ENCODE measurements around the gene SAMD8.
"Not testable (repeated sequence)": the region's sequence is repeated elsewhere in the genome, so short reads cannot be mapped to it uniquely, and the experiment has no call there.

Gene SAMD8

DNA sequence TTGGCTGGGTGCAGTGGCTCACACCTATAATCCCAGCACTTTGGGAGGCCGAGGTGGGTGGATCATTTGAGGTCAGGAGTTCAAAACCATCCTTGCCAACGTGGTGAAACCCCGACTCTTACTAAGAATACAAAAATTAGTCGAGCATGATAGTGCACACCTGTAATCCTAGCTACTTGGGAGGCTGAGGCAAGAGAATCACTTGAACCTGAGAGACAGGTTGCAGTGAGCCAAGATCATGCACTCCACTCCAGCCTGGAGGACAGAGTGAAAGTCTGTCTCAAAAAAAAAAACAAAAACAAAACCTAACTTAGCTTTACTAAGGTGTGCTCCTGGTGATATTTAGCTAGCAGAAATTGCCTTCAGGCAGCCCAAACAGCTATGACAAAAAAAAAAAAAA is 74.9 kb downstream of the SAMD8 start:
- Histone ChIP-seq H3K4me1 (ENCODE audit: control insufficient read depth, insufficient read depth, low read length) (peaks cover 23% of the 10 kb centered on the region), H3K9me3 (ENCODE audit: control insufficient read depth, low read length) (no peaks in the 10 kb centered on the region), H3K36me3 (ENCODE audit: control insufficient read depth, insufficient read depth, low read length, severe bottlenecking) (peaks cover 12% of the 10 kb centered on the region)

DNA sequence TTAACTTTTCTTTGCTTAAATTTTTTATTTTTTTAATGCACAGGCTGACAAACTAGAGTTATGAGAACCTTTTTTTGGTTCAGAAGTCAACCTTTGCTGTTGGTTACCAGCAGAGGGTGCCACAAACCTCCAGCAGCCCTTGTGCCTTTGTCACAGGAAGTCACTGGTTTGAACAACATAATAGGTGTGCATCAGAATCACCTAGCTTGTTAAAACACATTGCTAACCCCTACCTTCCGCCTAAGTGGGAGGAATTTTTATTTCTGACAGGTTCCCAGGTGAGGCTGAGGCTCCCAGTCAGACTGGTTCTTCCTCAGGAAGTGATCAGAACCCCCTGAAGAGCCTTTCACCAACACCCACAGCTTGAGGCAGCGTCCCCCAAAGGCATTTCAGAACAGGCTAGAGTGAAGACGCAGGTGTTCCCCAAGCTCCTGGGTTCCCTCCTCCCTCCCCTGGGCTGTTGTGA is 76.5 kb downstream of the SAMD8 start:
- peak; percentile 74 for DNase-seq (ENCODE audit: low read depth)
- H3K9ac ChIP-seq (ENCODE audit: low read length), result no peak overlapping the region
- H3K4me1 ChIP-seq (ENCODE audit: control insufficient read depth, insufficient read depth, low read length), result peaks cover 31% of the 10 kb centered on the region
- no peaks in the 10 kb centered on the region for H3K27me3 ChIP-seq (replicated peaks; ENCODE audit: control insufficient read depth, insufficient read depth, low read length)
- no peaks in the 10 kb centered on the region for H3K36me3 ChIP-seq (ENCODE audit: control insufficient read depth, insufficient read depth, low read length, severe bottlenecking)
- no peak overlapping the region for H3K4me3 ChIP-seq (ENCODE audit: low read length)
- no peaks in the 10 kb centered on the region for H3K9me3 ChIP-seq (ENCODE audit: control insufficient read depth, low read length)

More for the DNA sequence above, 74.9 kb downstream of the SAMD8 start:
- Histone ChIP-seq H3K4me3 (ENCODE audit: low read length) (peak overlapping the region; percentile 62), H3K9ac (ENCODE audit: low read length) (peak overlapping the region; percentile 18), H3K27me3 (replicated peaks; ENCODE audit: control insufficient read depth, insufficient read depth, low read length) (no peaks in the 10 kb centered on the region)
- no peak for DNase-seq (ENCODE audit: low read depth)

GRCh38 chr10:75188522-75188921 is 77.1 kb downstream of the SAMD8 start:
- not testable (repeated sequence) for H3K4me3 ChIP-seq (ENCODE audit: low read length); DNase-seq (ENCODE audit: low read depth); H3K9ac ChIP-seq (ENCODE audit: low read length); H3K27me3 ChIP-seq (replicated peaks; ENCODE audit: control insufficient read depth, insufficient read depth, low read length); H3K36me3 ChIP-seq (ENCODE audit: control insufficient read depth, insufficient read depth, low read length, severe bottlenecking); H3K9me3 ChIP-seq (ENCODE audit: control insufficient read depth, low read length)
- peaks cover 32% of the 10 kb centered on the region for H3K4me1 ChIP-seq (ENCODE audit: control insufficient read depth, insufficient read depth, low read length)

- Histone ChIP-seq H3K36me3 (ENCODE audit: control insufficient read depth, insufficient read depth, low read length, severe bottlenecking) (no peaks in the 10 kb centered on the region), H3K9me3 (ENCODE audit: control insufficient read depth, low read length) (no peaks in the 10 kb centered on the region), H3K27me3 (replicated peaks; ENCODE audit: control insufficient read depth, insufficient read depth, low read length) (no peaks in the 10 kb centered on the region), H3K9ac (ENCODE audit: low read length) (no peak overlapping the region), H3K4me1 (ENCODE audit: control insufficient read depth, insufficient read depth, low read length) (peaks cover 32% of the 10 kb centered on the region), H3K4me3 (ENCODE audit: low read length) (no peak overlapping the region)
- no peak for DNase-seq (ENCODE audit: low read depth)
Observed at GRCh38 chr10:75189266-75190096, 78.0 kb downstream of the SAMD8 start.

DNA sequence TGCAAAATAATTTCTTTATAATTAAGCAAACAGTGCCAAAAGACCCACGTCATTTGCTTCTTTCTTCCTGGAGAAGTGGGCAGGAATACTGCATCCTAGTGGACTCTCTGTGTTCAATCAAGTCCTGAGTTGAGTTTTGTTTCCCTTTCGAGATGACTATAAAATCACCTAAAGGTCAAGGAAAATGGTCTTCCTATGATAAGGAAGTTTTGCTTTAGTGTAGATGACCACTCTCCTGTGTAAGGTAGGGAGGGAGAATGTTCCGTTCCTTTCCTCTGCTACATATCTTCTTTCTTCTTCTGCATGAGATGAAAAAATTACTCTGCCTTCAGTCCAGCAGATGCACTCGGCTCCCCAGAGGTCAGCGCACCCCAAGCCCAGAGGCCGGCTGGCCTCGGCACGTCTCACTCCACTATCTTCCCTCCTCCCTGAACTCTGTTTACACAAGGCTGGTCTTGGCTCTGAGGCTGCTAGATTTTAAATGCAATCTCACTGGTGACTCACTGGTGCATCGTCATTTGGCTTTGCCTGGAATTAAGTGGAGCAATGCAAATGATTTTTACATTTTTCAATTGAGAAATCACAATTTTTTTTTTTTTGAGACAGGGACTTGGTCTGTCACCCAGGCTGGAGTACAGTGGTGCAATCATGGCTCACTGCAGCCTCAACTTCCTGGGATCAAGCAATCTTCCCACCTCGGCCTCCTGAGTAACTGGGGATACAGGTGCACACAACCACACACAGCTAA is 80.5 kb downstream of the SAMD8 start:
- Histone ChIP-seq H3K36me3 (ENCODE audit: control insufficient read depth, insufficient read depth, low read length, severe bottlenecking) (no peaks in the 10 kb centered on the region), H3K4me1 (ENCODE audit: control insufficient read depth, insufficient read depth, low read length) (peaks cover 34% of the 10 kb centered on the region), H3K4me3 (ENCODE audit: low read length) (peak overlapping the region; percentile 61), H3K9ac (ENCODE audit: low read length) (peak overlapping the region; percentile 76), H3K27me3 (replicated peaks; ENCODE audit: control insufficient read depth, insufficient read depth, low read length) (no peaks in the 10 kb centered on the region), H3K9me3 (ENCODE audit: control insufficient read depth, low read length) (no peaks in the 10 kb centered on the region)
- DNase-seq (ENCODE audit: low read depth), result peak; percentile 96

GRCh38 chr10:75194625-75195024 is 83.2 kb downstream of the SAMD8 start:
- H3K9me3 ChIP-seq (ENCODE audit: control insufficient read depth, low read length); H3K9ac ChIP-seq (ENCODE audit: low read length); H3K4me3 ChIP-seq (ENCODE audit: low read length); H3K27me3 ChIP-seq (replicated peaks; ENCODE audit: control insufficient read depth, insufficient read depth, low read length); DNase-seq (ENCODE audit: low read depth); H3K36me3 ChIP-seq (ENCODE audit: control insufficient read depth, insufficient read depth, low read length, severe bottlenecking): not testable (repeated sequence)
- peaks cover 44% of the 10 kb centered on the region for H3K4me1 ChIP-seq (ENCODE audit: control insufficient read depth, insufficient read depth, low read length)

DNA sequence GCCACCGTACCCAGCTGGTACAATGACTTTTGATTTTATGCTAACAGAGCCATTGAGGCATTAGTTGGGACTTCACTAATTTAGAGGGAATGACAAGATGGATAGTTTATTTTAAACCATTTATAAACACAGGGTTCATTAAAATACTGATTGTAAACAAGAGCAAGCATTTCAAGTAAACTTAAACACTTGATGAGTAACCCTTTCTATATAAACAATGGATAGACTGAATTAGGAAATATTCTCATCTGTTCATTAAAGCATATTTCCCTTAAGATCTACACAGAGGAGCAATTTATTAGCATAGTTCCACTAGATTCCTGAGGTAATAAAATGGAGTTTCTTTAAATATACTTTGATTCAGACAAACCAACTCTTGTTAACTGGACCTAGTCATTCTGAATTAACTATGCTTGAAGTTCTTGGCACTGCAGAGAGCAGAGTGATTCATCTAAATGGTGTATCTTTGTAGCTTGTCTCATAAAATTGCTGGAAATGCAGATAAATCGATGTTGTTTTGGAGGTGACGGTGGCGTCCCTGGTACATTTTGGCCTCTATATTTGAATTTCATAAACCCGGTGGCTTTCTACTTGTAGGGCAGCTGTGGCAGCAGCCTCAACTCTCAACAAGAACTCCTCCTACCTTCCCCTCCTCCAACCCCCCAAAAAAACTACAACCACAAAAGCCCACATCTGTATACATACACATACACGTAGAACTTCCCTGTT is 83.7 kb downstream of the SAMD8 start:
- no peaks in the 10 kb centered on the region for H3K27me3 ChIP-seq (replicated peaks; ENCODE audit: control insufficient read depth, insufficient read depth, low read length)
- no peaks in the 10 kb centered on the region for H3K36me3 ChIP-seq (ENCODE audit: control insufficient read depth, insufficient read depth, low read length, severe bottlenecking)
- peaks cover 44% of the 10 kb centered on the region for H3K4me1 ChIP-seq (ENCODE audit: control insufficient read depth, insufficient read depth, low read length)
- H3K9ac ChIP-seq (ENCODE audit: low read length), result no peak overlapping the region
- H3K4me3 ChIP-seq (ENCODE audit: low read length), result no peak overlapping the region
- peak; percentile 53 for DNase-seq (ENCODE audit: low read depth)
- no peaks in the 10 kb centered on the region for H3K9me3 ChIP-seq (ENCODE audit: control insufficient read depth, low read length)

- H3K4me3 ChIP-seq (ENCODE audit: low read length), result no peak overlapping the region
- H3K27me3 ChIP-seq (replicated peaks; ENCODE audit: control insufficient read depth, insufficient read depth, low read length), result no peaks in the 10 kb centered on the region
- H3K9me3 ChIP-seq (ENCODE audit: control insufficient read depth, low read length), result no peaks in the 10 kb centered on the region
- H3K4me1 ChIP-seq (ENCODE audit: control insufficient read depth, insufficient read depth, low read length), result peaks cover 37% of the 10 kb centered on the region
- H3K36me3 ChIP-seq (ENCODE audit: control insufficient read depth, insufficient read depth, low read length, severe bottlenecking), result no peaks in the 10 kb centered on the region
- DNase-seq (ENCODE audit: low read depth), result no peak
- H3K9ac ChIP-seq (ENCODE audit: low read length), result no peak overlapping the region
Observed at GRCh38 chr10:75197066-75197465, 85.6 kb downstream of the SAMD8 start.

DNA sequence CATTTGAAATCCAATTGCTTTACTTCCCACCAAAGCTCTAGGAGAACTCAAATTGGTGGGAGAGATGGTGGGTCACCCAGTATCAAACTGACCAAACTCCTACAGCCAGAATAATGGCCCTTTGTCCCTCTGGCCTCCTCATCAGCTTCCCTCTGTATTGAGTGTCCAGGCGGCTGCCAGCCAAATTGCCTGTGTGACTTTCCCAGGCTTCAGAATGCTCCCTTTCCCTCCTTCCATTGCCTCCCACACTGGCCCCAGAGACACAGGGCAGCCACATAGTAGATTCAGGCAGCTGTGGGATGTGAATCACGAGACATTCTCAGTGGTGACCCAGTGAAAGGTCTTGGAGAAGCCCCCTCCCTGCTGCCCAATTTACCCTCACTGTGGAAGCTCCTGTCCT is 86.5 kb downstream of the SAMD8 start:
- no peaks in the 10 kb centered on the region for H3K9me3 ChIP-seq (ENCODE audit: control insufficient read depth, low read length)
- peaks cover 38% of the 10 kb centered on the region for H3K4me1 ChIP-seq (ENCODE audit: control insufficient read depth, insufficient read depth, low read length)
- DNase-seq (ENCODE audit: low read depth), result no peak
- no peak overlapping the region for H3K9ac ChIP-seq (ENCODE audit: low read length)
- no peaks in the 10 kb centered on the region for H3K36me3 ChIP-seq (ENCODE audit: control insufficient read depth, insufficient read depth, low read length, severe bottlenecking)
- no peaks in the 10 kb centered on the region for H3K27me3 ChIP-seq (replicated peaks; ENCODE audit: control insufficient read depth, insufficient read depth, low read length)
- no peak overlapping the region for H3K4me3 ChIP-seq (ENCODE audit: low read length)

DNA sequence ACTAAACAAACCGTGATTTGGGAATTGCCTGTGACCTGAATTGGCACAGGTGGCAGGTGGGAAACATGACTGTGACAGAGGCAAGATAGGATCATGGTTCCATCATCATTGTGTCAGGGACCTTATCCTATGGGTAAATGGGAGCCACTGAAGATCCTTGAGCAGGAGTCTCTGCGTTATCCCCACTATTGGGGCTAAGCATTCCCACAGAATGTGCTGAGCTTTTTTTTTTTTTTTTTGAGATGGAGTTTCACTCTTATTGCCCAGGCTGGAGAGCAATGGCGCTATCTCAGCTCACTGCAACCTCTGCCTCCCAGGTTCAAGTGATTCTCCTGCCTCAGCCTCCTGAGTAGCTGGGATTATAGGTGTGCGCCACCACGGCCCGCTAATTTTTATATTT is 88.5 kb downstream of the SAMD8 start:
- peaks cover 39% of the 10 kb centered on the region for H3K4me1 ChIP-seq (ENCODE audit: control insufficient read depth, insufficient read depth, low read length)
- not testable (repeated sequence) for H3K27me3 ChIP-seq (replicated peaks; ENCODE audit: control insufficient read depth, insufficient read depth, low read length); H3K9ac ChIP-seq (ENCODE audit: low read length); H3K9me3 ChIP-seq (ENCODE audit: control insufficient read depth, low read length); DNase-seq (ENCODE audit: low read depth); H3K36me3 ChIP-seq (ENCODE audit: control insufficient read depth, insufficient read depth, low read length, severe bottlenecking); H3K4me3 ChIP-seq (ENCODE audit: low read length)

DNA sequence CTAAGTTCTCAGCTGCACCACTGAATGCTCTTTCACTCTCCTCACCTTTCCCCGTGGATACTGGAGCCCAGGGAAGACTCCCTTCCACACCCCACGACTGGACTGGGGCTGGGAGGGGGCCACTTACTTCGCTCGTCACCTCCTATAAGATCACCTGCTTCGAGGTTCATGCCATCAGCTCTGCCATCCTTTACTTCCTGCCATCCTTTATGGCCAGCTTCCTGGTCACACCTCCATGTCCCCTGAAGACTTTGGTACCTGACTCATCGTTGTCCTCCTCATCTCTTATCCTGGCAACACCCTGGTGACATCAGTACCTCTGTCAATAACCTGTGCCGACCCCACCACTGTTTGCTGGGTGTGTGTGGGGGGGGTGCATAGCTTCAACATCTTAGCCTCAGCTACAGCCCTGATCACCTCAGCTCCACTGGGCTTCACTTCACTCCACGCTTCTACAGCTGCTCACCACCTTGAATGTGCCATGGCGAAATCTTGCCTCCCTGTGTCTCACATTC is 90.4 kb downstream of the SAMD8 start:
- Histone ChIP-seq H3K4me3 (ENCODE audit: low read length) (no peak overlapping the region), H3K36me3 (ENCODE audit: control insufficient read depth, insufficient read depth, low read length, severe bottlenecking) (no peaks in the 10 kb centered on the region), H3K4me1 (ENCODE audit: control insufficient read depth, insufficient read depth, low read length) (peaks cover 29% of the 10 kb centered on the region), H3K9me3 (ENCODE audit: control insufficient read depth, low read length) (no peaks in the 10 kb centered on the region), H3K9ac (ENCODE audit: low read length) (no peak overlapping the region), H3K27me3 (replicated peaks; ENCODE audit: control insufficient read depth, insufficient read depth, low read length) (no peaks in the 10 kb centered on the region)
- DNase-seq (ENCODE audit: low read depth), result no peak

Measured in adipocyte (in vitro differentiated cells).